Hematopoietic multipotent progenitor cell treated with erythropoietin and hydrocortisone succinate and interleukin-3 and kit ligand, for 4 days (in vitro differentiated cells): Measurements from ENCODE around the gene SLC17A1.

Experiments
- DNase-seq: peaks from one replicate; pipeline ENCODE4 v3.0.0-alpha.2; 2015

SLC17A1 gene

GRCh38 chr6:25832307-25832662 lies 433 bp upstream of the SLC17A1 start:
- DNase-seq, result no peak

- DNase-seq, result no peak
Measured at GRCh38 chr6:25830458-25830857, 1.4 kb downstream of the SLC17A1 start.

- DNase-seq, result no peak
Measured at GRCh38 chr6:25829375-25829774, 2.5 kb downstream of the SLC17A1 start.

GRCh38 chr6:25821341-25821740 lies 10.5 kb downstream of the SLC17A1 start:
- DNase-seq, result no peak

- DNase-seq, result no peak
Measured at GRCh38 chr6:25816252-25816651, 15.6 kb downstream of the SLC17A1 start.

- no peak for DNase-seq
Measured at GRCh38 chr6:25815194-25815593, 16.7 kb downstream of the SLC17A1 start.

GRCh38 chr6:25804804-25805203 lies 27.0 kb downstream of the SLC17A1 start:
- DNase-seq, result no peak

GRCh38 chr6:25801436-25801835 lies 30.4 kb downstream of the SLC17A1 start:
- no peak for DNase-seq

GRCh38 chr6:25794784-25795183 lies 37.1 kb downstream of the SLC17A1 start:
- DNase-seq, result no peak

GRCh38 chr6:25793970-25794369 lies 37.9 kb downstream of the SLC17A1 start:
- DNase-seq, result no peak

GRCh38 chr6:25792016-25792415 lies 39.8 kb downstream of the SLC17A1 start:
- no peak for DNase-seq

- no peak for DNase-seq
Measured at GRCh38 chr6:25789475-25789874, 42.4 kb downstream of the SLC17A1 start.

- peak; percentile 71 for DNase-seq
Measured at GRCh38 chr6:25788305-25788922, 43.4 kb downstream of the SLC17A1 start.

- no peak for DNase-seq
Measured at GRCh38 chr6:25787428-25787827, 44.4 kb downstream of the SLC17A1 start.

GRCh38 chr6:25781134-25781533 lies 50.7 kb downstream of the SLC17A1 start:
- no peak for DNase-seq

- no peak for DNase-seq
Measured at GRCh38 chr6:25777856-25778649, 53.8 kb downstream of the SLC17A1 start.

GRCh38 chr6:25777031-25777430 lies 54.8 kb downstream of the SLC17A1 start:
- no peak for DNase-seq

GRCh38 chr6:25774120-25774715 lies 57.6 kb downstream of the SLC17A1 start:
- peak; percentile 5 for DNase-seq

- no peak for DNase-seq
Measured at GRCh38 chr6:25769983-25770382, 61.9 kb downstream of the SLC17A1 start.

- DNase-seq, result no peak
Measured at GRCh38 chr6:25768566-25768965, 63.3 kb downstream of the SLC17A1 start.

- no peak for DNase-seq
Measured at GRCh38 chr6:25764611-25765010, 67.2 kb downstream of the SLC17A1 start.

- no peak for DNase-seq
Measured at GRCh38 chr6:25757936-25758642, 73.8 kb downstream of the SLC17A1 start.
